GM12878 (cell line): ENCODE measurements around the gene FREM3.

Experiments
- CEBPB ChIP-seq, 2 experiments: fragments of 150-350 bp in 1 of 2; IDR thresholded peaks; 2 replicates each; pipeline ENCODE4 v1.6.1; 2012 to 2014; ENCODE audit warnings: low read depth in 2 of 2, low read length in 2 of 2, borderline replicate concordance in 1 of 2, inconsistent platforms in 1 of 2
- CEBPZ ChIP-seq: fragments of 150-350 bp; IDR thresholded peaks from 2 replicates; pipeline ENCODE4 v1.6.1; 2016; ENCODE audit warnings: low read depth, low read length
- CTCF ChIP-seq, 3 experiments: IDR thresholded peaks in 2 of 3; conservative IDR thresholded peaks in 1 of 3; 2 replicates each; pipeline ENCODE4 v1.5.1; 2011; ENCODE audit warnings: low read depth in 3 of 3, low read length in 3 of 3, mild to moderate bottlenecking in 3 of 3, control low read depth in 2 of 3, moderate library complexity in 2 of 3, inconsistent platforms in 1 of 3, mixed read lengths in 1 of 3; ENCODE audit not compliant: control insufficient read depth in 2 of 3, insufficient read depth in 1 of 3; ENCODE audit errors: extremely low read depth in 1 of 3
- NBN ChIP-seq: fragments of 450-650 bp; IDR thresholded peaks from 2 replicates; pipeline ENCODE4 v1.6.1; 2016
- NR2C1 ChIP-seq: fragments of 450-650 bp; IDR thresholded peaks from 2 replicates; pipeline ENCODE4 v1.6.1; 2017; ENCODE audit warnings: antibody characterized with exemption, mild to moderate bottlenecking, moderate library complexity
- POLR2A ChIP-seq: IDR thresholded peaks from 2 replicates; pipeline ENCODE4 v1.6.1; 2011; ENCODE audit warnings: low read depth, mild to moderate bottlenecking, low read length
- REST ChIP-seq: IDR thresholded peaks from 2 replicates; pipeline ENCODE4 v1.6.1; 2012; ENCODE audit warnings: mild to moderate bottlenecking, low read depth, low read length
- YY1 ChIP-seq: IDR thresholded peaks from 2 replicates; pipeline ENCODE4 v1.6.1; 2011; ENCODE audit warnings: low read depth, mild to moderate bottlenecking, low read length
- ZBTB11 ChIP-seq: fragments of 450-650 bp; formaldehyde crosslinking; IDR thresholded peaks from 2 replicates; pipeline ENCODE4 v1.5.0; 2022; ENCODE audit warnings: mild to moderate bottlenecking, missing genetic modification characterization
- ZNF274 ChIP-seq: IDR thresholded peaks from one replicate; pipeline ENCODE4 v1.8.0; 2011; ENCODE audit not compliant: insufficient read length, insufficient read depth

- TF ChIP-seq CEBPB (IDR thresholded peaks at IDR 0.05; ENCODE audit: borderline replicate concordance in 1 of 2, low read depth in 2 of 2, low read length in 2 of 2) (no peak), REST (no peak), NR2C1 (no peak), YY1 (no peak), ZNF274 (no peak), POLR2A (no peak), ZBTB11 (CRISPR knock-in tag) (no peak), CTCF (IDR thresholded peaks at IDR 0.05 in 2 of 3, conservative IDR thresholded peaks at IDR 0.05 in 1 of 3; ENCODE audit: control insufficient read depth in 2 of 3, extremely low read depth in 1 of 3, insufficient read depth in 1 of 3, low read depth in 3 of 3, low read length in 3 of 3) (no peak), NBN (no peak), CEBPZ (no peak)
Observed at GRCh38 chr4:143625632-143626031, 74.8 kb downstream of the FREM3 start.
